NCI-H446 (cell line): ENCODE measurements around the gene DPEP2NB.
A peak's percentile ranks its signal among the peaks of the same experiment; 100 is the strongest.
"Not testable (repeated sequence)": the region's sequence is repeated elsewhere in the genome, so short reads cannot be mapped to it uniquely, and the experiment has no call there.

Experiments used
- DNase-seq, 2 experiments: peaks; one replicate each; lab custom pipeline; 2025; lab: John Stamatoyannopoulos, UW

DPEP2NB gene

GRCh38 chr16:68015681-68016080, at the start of gene DPEP2NB:
TSS of gene DPEP2NB (minus strand) at chr16:68015911. CDS start at chr16:68015770, 141 bp downstream.
- DNase-seq: no peak

GRCh38 chr16:68064791-68065365, 49.2 kb upstream of the DPEP2NB start:
- peak in 1 of 2 experiments; percentile 31 for DNase-seq

- DNase-seq: no peak
These were observed 47.2 kb upstream of the DPEP2NB start for GRCh38 chr16:68062910-68063393.

GRCh38 chr16:68061396-68061795, 45.7 kb upstream of the DPEP2NB start:
- DNase-seq: no peak

GRCh38 chr16:68059804-68060203, 44.1 kb upstream of the DPEP2NB start:
- no peak for DNase-seq

GRCh38 chr16:68055395-68055794, 39.7 kb upstream of the DPEP2NB start:
- DNase-seq: no peak

- no peak for DNase-seq
These were observed 33.7 kb upstream of the DPEP2NB start for GRCh38 chr16:68049449-68049848.

GRCh38 chr16:68047987-68048386, 32.3 kb upstream of the DPEP2NB start:
- no peak for DNase-seq

GRCh38 chr16:68046106-68046505, 30.4 kb upstream of the DPEP2NB start:
- DNase-seq: no peak

GRCh38 chr16:68041783-68042182, 26.1 kb upstream of the DPEP2NB start:
- DNase-seq: no peak

- DNase-seq: peak in 1 of 2 experiments; percentile 47
These were observed 25.0 kb upstream of the DPEP2NB start for GRCh38 chr16:68040506-68041288.

- DNase-seq: no peak
These were observed 22.3 kb upstream of the DPEP2NB start for GRCh38 chr16:68037841-68038597.

- DNase-seq: no peak
These were observed 19.5 kb upstream of the DPEP2NB start for GRCh38 chr16:68035227-68035626.

- DNase-seq: no peak
These were observed 17.4 kb upstream of the DPEP2NB start for GRCh38 chr16:68033101-68033500.

GRCh38 chr16:68031951-68032350, 16.2 kb upstream of the DPEP2NB start:
- no peak for DNase-seq

- DNase-seq: not testable (repeated sequence)
These were observed 14.4 kb upstream of the DPEP2NB start for GRCh38 chr16:68030108-68030507.

GRCh38 chr16:68028996-68029395, 13.3 kb upstream of the DPEP2NB start:
- no peak for DNase-seq

- peak; percentile 34 to 82 for DNase-seq
These were observed 7.2 kb upstream of the DPEP2NB start, which contains the start of the genes DDX28 and DUS2 for GRCh38 chr16:68022728-68023537. TSS of gene DDX28 (minus strand) at chr16:68023232. CDS start at chr16:68023202, 30 bp downstream. TSS of gene DUS2 (plus strand) at chr16:68023284. CDS start at chr16:68038024, 14,740 bp downstream.

- DNase-seq: no peak
These were observed 6.6 kb upstream of the DPEP2NB start for GRCh38 chr16:68022278-68022727.

- no peak for DNase-seq
These were observed 5.8 kb upstream of the DPEP2NB start for GRCh38 chr16:68021490-68021889.

- DNase-seq: no peak
These were observed 3.5 kb upstream of the DPEP2NB start for GRCh38 chr16:68019167-68019680.
